ENCODE measurements around the gene SKAP2.

The SKAP2 gene

GRCh38 chr7:26714438-26714837 is 150.0 kb downstream of the SKAP2 start:
- no peak for TF ChIP-seq CTCF (IDR thresholded peaks at IDR 0.05; ENCODE audit: low read depth, low read length, missing control alignments)
- DNase-seq (ENCODE audit: low read depth): no peak
- H3K4me3 ChIP-seq (ENCODE audit: low read depth, low read length): no peak overlapping the region

GRCh38 chr7:26714006-26714405 is 150.4 kb downstream of the SKAP2 start:
- TF ChIP-seq CTCF (IDR thresholded peaks at IDR 0.05; ENCODE audit: low read depth, low read length, missing control alignments): no peak
- no peak overlapping the region for H3K4me3 ChIP-seq (ENCODE audit: low read depth, low read length)
- no peak for DNase-seq (ENCODE audit: low read depth)

- no peak overlapping the region for H3K4me3 ChIP-seq (ENCODE audit: low read depth, low read length)
- DNase-seq (ENCODE audit: low read depth): no peak
- TF ChIP-seq CTCF (IDR thresholded peaks at IDR 0.05; ENCODE audit: low read depth, low read length, missing control alignments): no peak
Observed at GRCh38 chr7:26709210-26709990, 155.0 kb downstream of the SKAP2 start.

- no peak overlapping the region for H3K4me3 ChIP-seq (ENCODE audit: low read depth, low read length)
- no peak for DNase-seq (ENCODE audit: low read depth)
- TF ChIP-seq CTCF (IDR thresholded peaks at IDR 0.05; ENCODE audit: low read depth, low read length, missing control alignments): no peak
Observed at GRCh38 chr7:26705567-26705966, 158.8 kb downstream of the SKAP2 start.

- DNase-seq (ENCODE audit: low read depth): no peak
- TF ChIP-seq CTCF (IDR thresholded peaks at IDR 0.05; ENCODE audit: low read depth, low read length, missing control alignments): no peak
- no peak overlapping the region for H3K4me3 ChIP-seq (ENCODE audit: low read depth, low read length)
Observed at GRCh38 chr7:26704786-26705185, 159.6 kb downstream of the SKAP2 start.

GRCh38 chr7:26704036-26704435 is 160.4 kb downstream of the SKAP2 start:
- no peak overlapping the region for H3K4me3 ChIP-seq (ENCODE audit: low read depth, low read length)
- no peak for TF ChIP-seq CTCF (IDR thresholded peaks at IDR 0.05; ENCODE audit: low read depth, low read length, missing control alignments)
- no peak for DNase-seq (ENCODE audit: low read depth)

GRCh38 chr7:26700893-26701292 is 163.5 kb downstream of the SKAP2 start:
- no peak for TF ChIP-seq CTCF (IDR thresholded peaks at IDR 0.05; ENCODE audit: low read depth, low read length, missing control alignments)
- no peak overlapping the region for H3K4me3 ChIP-seq (ENCODE audit: low read depth, low read length)
- DNase-seq (ENCODE audit: low read depth): no peak

All from GM12864 (cell line).